ENCODE measurements around the gene CLIP4.
"Not testable (repeated sequence)": the region's sequence is repeated elsewhere in the genome, so short reads cannot be mapped to it uniquely, and the experiment has no call there.

GRCh38 chr2:29107547-29107946 is 7.7 kb upstream of the CLIP4 start:
- TF ChIP-seq CTCF (conservative IDR thresholded peaks at IDR 0.05); EZH2 (IDR thresholded peaks at IDR 0.05; ENCODE audit: low read depth): not testable (repeated sequence)

Data from PC-9 (cell line).